Natural killer cell (primary cell): ENCODE results near the gene PRDM7. TPM values are rescaled to one million over a fixed set of nuclear protein-coding genes. Genes with fewer than 3 reads are reported as not detected.

Experiments used
- total RNA-seq, 4 donors: library from RNA; stranded (reverse); fragments of 120-200 nt in 1 of 4; gene quantifications; one replicate each; pipeline versions ENCODE4 v1.2.3 to v1.2.4, GENCODE V29; 2013 to 2022

The PRDM7 gene
- total RNA-seq, 3 donors from 2014 or later (not counting 1 experiment from before 2014, with no cell fraction given), result not detected

Other genes starting within 250 kb of the PRDM7 start
- gene SPIRE2, start 248.9 kb downstream of the PRDM7 start, total RNA-seq, result 1 to 10 TPM; 4.5 to 8.7 (median 6.5) TPM
- gene TCF25, start 203.7 kb downstream of the PRDM7 start, total RNA-seq, result 100 to 1,000 TPM; 509 to 682 (median 567) TPM
- gene MC1R, start 158.5 kb downstream of the PRDM7 start, total RNA-seq, result 10 to 100 TPM; 12.3 to 22.2 (median 13.7) TPM
- gene TUBB3, start 154.0 kb downstream of the PRDM7 start, total RNA-seq, result 1 to 10 TPM; 1.1 to 1.3 (median 1.2) TPM
- 10 to 100 TPM; 43.0 to 60.3 (median 50.1) TPM for gene DEF8, start 128.6 kb downstream of the PRDM7 start, total RNA-seq
- under 1 TPM in 1 of 3 donors, not detected in 2; 0.20 TPM for gene DBNDD1, start 57.9 kb downstream of the PRDM7 start, total RNA-seq